GM12892 (cell line): ENCODE data around the gene LARGE2.

Experiments used
- POLR2A ChIP-seq: IDR thresholded peaks from 2 replicates; pipeline ENCODE4 v1.6.1; 2011; ENCODE audit warnings: low read depth, low read length, control low read depth
- POLR2AphosphoS5 ChIP-seq: IDR thresholded peaks from 2 replicates; pipeline ENCODE4 v1.6.1; 2011; ENCODE audit warnings: low read depth, low read length, control low read depth

DNA sequence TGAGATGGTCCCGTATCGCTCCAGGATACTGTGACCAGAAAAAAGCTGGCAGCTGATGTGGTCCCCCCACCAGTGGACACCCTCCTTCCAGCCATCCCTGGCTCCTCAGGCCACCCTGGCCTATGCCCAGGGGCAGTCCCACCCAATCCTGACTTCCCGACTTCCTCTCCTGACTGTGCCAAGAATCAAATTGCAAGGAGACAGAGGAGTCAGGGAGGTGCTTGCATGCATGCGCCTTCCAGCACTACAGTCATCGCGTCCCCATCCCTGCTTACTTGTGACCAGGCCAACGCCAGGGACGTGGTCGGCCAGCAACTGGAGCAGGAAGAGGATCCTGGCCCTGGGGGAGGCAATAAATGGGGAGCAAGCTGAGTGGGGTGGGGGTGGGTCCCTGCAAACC, 11.8 kb upstream of the LARGE2 start:
- TF ChIP-seq POLR2A: no peak
- TF ChIP-seq POLR2AphosphoS5: no peak
